Esophagus squamous epithelium (tissue), 4 donors: ENCODE data around the gene NUCB2.

Source experiments
- CTCF ChIP-seq, 6 experiments: fragments of 450-650 bp in 4 of 6; fragments of 200-600 bp in 2 of 6; sonication (generic) in 2 of 6; IDR thresholded peaks; one replicate each; pipeline ENCODE4 v1.5.1; 2016 to 2019; ENCODE audit warnings: antibody characterized with exemption in 6 of 6, mild to moderate bottlenecking in 4 of 6, moderate library complexity in 4 of 6
- POLR2A ChIP-seq, 4 donors: fragments of 450-650 bp; IDR thresholded peaks; one replicate each; pipeline ENCODE4 v1.6.1; 2017; ENCODE audit warnings: antibody characterized with exemption in 4 of 4, mild to moderate bottlenecking in 4 of 4, moderate library complexity in 3 of 4

GRCh38 chr11:17291710-17292109 is 15.2 kb downstream of the NUCB2 start:
- TF ChIP-seq CTCF (IDR thresholded peaks at IDR 0.05), result no peak
- no peak for TF ChIP-seq POLR2A (IDR thresholded peaks at IDR 0.05)
